HepG2 (cell line): Measurements from ENCODE around the gene CD200. TPM values are rescaled to one million over a fixed set of nuclear protein-coding genes. Genes with fewer than 3 reads are reported as not detected.

Experiments
- ATAC-seq: fragments of 200-7000 bp; cut with Tn5 transposase; 3 replicates; pipeline ENCODE4 v1.9.1; 2020; ENCODE audit warnings: mild to moderate bottlenecking, moderate library complexity
- BruUV-seq: library from RNA; stranded (reverse); fragments of 400-500 nt; replicated peaks from 2 replicates; lab custom pipeline; 2021; lab: Mats Ljungman, UMichigan
- CTCF ChIA-PET: fragments of 300-600 bp; formaldehyde crosslinking; extraction: SDS; loops from one replicate; lab custom pipeline; 2021; ENCODE audit warnings: low total read pairs, inconsistent platforms, low intra/inter-chr PET ratio; lab: Yijun Ruan, JAX
- POLR2A ChIA-PET: fragments of 350-600 bp; sonication (Branson Sonifier 250); formaldehyde crosslinking; loops from one replicate; lab custom pipeline; 2020; ENCODE audit warnings: antibody characterized with exemption, inconsistent platforms; lab: Yijun Ruan, JAX
- DNase-seq: peaks from one replicate; pipeline ENCODE4 v3.0.0-alpha.2; 2015; ENCODE audit warnings: low spot score
- FAIRE-seq: peaks from 3 replicates; lab custom pipeline; 2011; peaks lifted over from hg19 to GRCh38; lab: Jason Lieb, UNC
- H2AFZ ChIP-seq: one replicate; pipeline ENCODE4 v1.6.1; 2011; ENCODE audit warnings: low read length, inconsistent platforms
- H3K27ac ChIP-seq: fragments of 300-600 bp; 3 replicates; pipeline ENCODE4 v1.8.0; 2011; ENCODE audit warnings: mixed run types, mild to moderate bottlenecking, mixed read lengths, low read length, inconsistent platforms; ENCODE audit not compliant: insufficient read depth; ENCODE audit errors: extremely low read length
- H3K27me3 ChIP-seq, 2 experiments: fragments of 200-600 bp in 1 of 2; 2 replicates in 1 of 2; 3 replicates in 1 of 2; pipeline versions ENCODE4 v1.6.0 to v1.8.0; 2011; ENCODE audit warnings: low read length in 2 of 2, mild to moderate bottlenecking in 2 of 2, moderate library complexity in 2 of 2, inconsistent platforms in 1 of 2; ENCODE audit not compliant: insufficient read depth in 2 of 2, control insufficient read depth in 1 of 2
- H3K36me3 ChIP-seq, 2 experiments: fragments of 200-600 bp in 1 of 2; replicated peaks in 1 of 2; 2 replicates in 1 of 2; 3 replicates in 1 of 2; pipeline versions ENCODE4 v1.5.1 to v1.8.0; 2011; ENCODE audit warnings: low read length in 2 of 2, inconsistent platforms in 1 of 2; ENCODE audit not compliant: insufficient read depth in 2 of 2, control insufficient read depth in 1 of 2
- H3K4me1 ChIP-seq: 2 replicates; pipeline ENCODE4 v1.5.1; 2012; ENCODE audit warnings: low read length, inconsistent platforms; ENCODE audit not compliant: insufficient read depth
- H3K4me2 ChIP-seq: 2 replicates; pipeline ENCODE4 v1.6.0; 2011; ENCODE audit warnings: low read depth, low read length, inconsistent platforms
- H3K4me3 ChIP-seq, 3 experiments: fragments of 200-600 bp in 1 of 3; sonication (generic), shearing (Covaris generic) in 1 of 3; replicated peaks in 1 of 3; 2 replicates each; pipeline ENCODE4 v1.5.1; 2011 to 2016; ENCODE audit warnings: low read length in 3 of 3, inconsistent platforms in 2 of 3, low read depth in 2 of 3, mild to moderate bottlenecking in 2 of 3, control low read depth in 1 of 3, mixed read lengths in 1 of 3; ENCODE audit not compliant: insufficient read depth in 1 of 3
- H3K79me2 ChIP-seq: one replicate; pipeline ENCODE4 v1.6.1; 2011; ENCODE audit warnings: low read length, inconsistent platforms; ENCODE audit not compliant: insufficient read depth
- H3K9ac ChIP-seq: 2 replicates; pipeline ENCODE4 v1.6.0; 2011; ENCODE audit warnings: mild to moderate bottlenecking, low read depth, low read length, inconsistent platforms; ENCODE audit not compliant: insufficient read depth
- H3K9me3 ChIP-seq: 2 replicates; pipeline ENCODE4 v1.5.1; 2012; ENCODE audit warnings: mild to moderate bottlenecking, low read length
- H4K20me1 ChIP-seq: 2 replicates; pipeline ENCODE4 v1.6.0; 2011; ENCODE audit warnings: inconsistent platforms, mild to moderate bottlenecking, low read length, moderate library complexity; ENCODE audit not compliant: insufficient read depth
- ATF7 ChIP-seq, 2 experiments: fragments of 450-650 bp in 1 of 2; sonication (generic) in 1 of 2; formaldehyde crosslinking in 1 of 2; IDR thresholded peaks; 2 replicates each; pipeline versions ENCODE4 v1.4.0 to v1.6.1; 2016 to 2020; ENCODE audit warnings: antibody characterized with exemption in 1 of 2, mild to moderate bottlenecking in 1 of 2, missing genetic modification reagents in 1 of 2
- CEBPG ChIP-seq: IDR thresholded peaks from 2 replicates; pipeline ENCODE4 v1.6.1; 2016
- GMEB2 ChIP-seq: IDR thresholded peaks from 2 replicates; pipeline ENCODE4 v1.6.1; 2016; ENCODE audit warnings: missing biosample characterization, missing genetic modification reagents, low read depth
- HNF4G ChIP-seq, 2 experiments: sonication (generic) in 1 of 2; formaldehyde crosslinking in 1 of 2; IDR thresholded peaks; 2 replicates each; pipeline versions ENCODE4 v1.4.0 to v1.6.1; 2011 to 2020; ENCODE audit warnings: borderline replicate concordance in 2 of 2, low read depth in 2 of 2, mild to moderate bottlenecking in 2 of 2, low read length in 1 of 2, missing genetic modification reagents in 1 of 2, moderate library complexity in 1 of 2
- MAF1 ChIP-seq: sonication (generic); formaldehyde crosslinking; IDR thresholded peaks from 2 replicates; pipeline ENCODE4 v1.5.0; 2020; ENCODE audit warnings: missing genetic modification reagents, borderline replicate concordance
- MIER3 ChIP-seq: IDR thresholded peaks from 2 replicates; pipeline ENCODE4 v1.6.1; 2016; ENCODE audit warnings: missing compliant biosample characterization, borderline replicate concordance
- NFKB2 ChIP-seq: sonication (generic); formaldehyde crosslinking; IDR thresholded peaks from 2 replicates; pipeline ENCODE4 v1.4.0; 2020; ENCODE audit warnings: missing genetic modification reagents, borderline replicate concordance
- NPAS2 ChIP-seq: sonication (generic); formaldehyde crosslinking; IDR thresholded peaks from 2 replicates; pipeline ENCODE4 v1.8.0; 2022; ENCODE audit warnings: mild to moderate bottlenecking, missing genetic modification reagents, borderline replicate concordance
- RBFOX2 ChIP-seq: fragments of 200-400 bp; formaldehyde crosslinking; IDR thresholded peaks from 2 replicates; pipeline ENCODE4 v1.6.1; 2017; ENCODE audit warnings: low read depth, mild to moderate bottlenecking, low read length
- RELA ChIP-seq: sonication (generic); formaldehyde crosslinking; IDR thresholded peaks from 2 replicates; pipeline ENCODE4 v1.4.0; 2020; ENCODE audit warnings: missing genetic modification reagents
- ZFP36L2 ChIP-seq: sonication (generic); formaldehyde crosslinking; IDR thresholded peaks from 2 replicates; pipeline ENCODE4 v1.4.0; 2020; ENCODE audit warnings: missing genetic modification reagents
- ZNF556 ChIP-seq: sonication (generic); formaldehyde crosslinking; IDR thresholded peaks from 2 replicates; pipeline ENCODE4 v1.4.0; 2020; ENCODE audit warnings: mild to moderate bottlenecking, missing genetic modification reagents, borderline replicate concordance
- in situ Hi-C: cut with HindIII; loops from 2 replicates; pipeline ENCODE4 v1.10.0; 2017; ENCODE audit warnings: low pct_unique_long_range_greater_than_20kb; ENCODE audit not compliant: extremely low pct_ligation_motif_present
- intact Hi-C: fragments of 100-400 bp; cut with micrococcal nuclease; formaldehyde crosslinking; loops from one replicate; pipeline ENCODE4 v1.10.0; 2022; ENCODE audit not compliant: unreplicated experiment
- polyA plus RNA-seq, 8 experiments: library from polyadenylated mRNA; depleted of rRNA in 3 of 8; stranded (reverse) in 7 of 8; unstranded in 1 of 8; fragments of >200 nt; fragmentation: Illumina TruSeq in 4 of 8; extraction: Trizol in 4 of 8; gene quantifications; 2 replicates each; pipeline versions ENCODE4 v1.2.1 to v1.2.3, GENCODE V29; 2011 to 2016; ENCODE audit warnings: low read depth in 4 of 8, missing spikeins in 1 of 8, mixed read lengths in 1 of 8; ENCODE audit not compliant: insufficient read depth in 1 of 8
- total RNA-seq, 5 experiments: library from RNA; depleted of rRNA; stranded (reverse); fragments of >200 nt; fragmentation: Illumina TruSeq; extraction: Trizol; gene quantifications; 2 replicates each; pipeline ENCODE4 v1.2.3, GENCODE V29; 2016; ENCODE audit warnings: low read depth in 1 of 5

Gene CD200
- total and polyA plus RNA-seq, 2 of the 13 experiments (the other 11 are each of a cell fraction or from before 2014, with no cell fraction given): not detected

DNA sequence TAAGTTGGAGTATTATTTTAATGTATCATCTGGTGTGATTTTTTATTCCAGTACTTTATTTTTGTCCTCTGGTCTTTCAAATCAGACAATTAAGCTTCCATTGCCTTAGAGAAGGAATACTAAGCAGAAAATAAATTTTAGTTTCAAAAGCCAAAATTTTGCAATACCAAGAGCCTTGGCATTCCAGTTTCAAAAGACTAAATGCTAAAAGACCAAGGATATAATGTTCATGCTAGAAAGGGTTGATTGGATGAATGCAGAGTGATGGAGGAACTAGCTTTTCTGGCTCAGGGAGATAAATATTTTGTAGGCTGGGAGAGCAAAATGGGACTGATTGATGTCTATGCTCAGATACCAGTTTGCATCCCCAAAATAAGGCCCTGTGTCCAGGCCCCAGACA is 6.2 kb downstream of the CD200 start:
- no peak for DNase-seq
- BruUV-seq: no TSS peak
- Histone ChIP-seq H3K4me1 (no peaks in the 10 kb centered on the region), H3K9me3 (no peaks in the 10 kb centered on the region), H3K9ac (no peak overlapping the region), H4K20me1 (no peaks in the 10 kb centered on the region), H3K27me3 (peaks cover 0 to 6% of the 10 kb centered on the region in 2 experiments; a peak in 2 of 5 replicates), H2AFZ (no peak overlapping the region)
- TF ChIP-seq NFKB2 (CRISPR knock-in tag) (no peak), HNF4G (IDR thresholded peaks at IDR 0.05; ENCODE audit: borderline replicate concordance, low read depth, low read length) (no peak), HNF4G (CRISPR knock-in tag; IDR thresholded peaks at IDR 0.05; ENCODE audit: borderline replicate concordance, low read depth) (no peak), GMEB2 (CRISPR knock-in tag) (no peak), ZNF556 (CRISPR knock-in tag) (no peak), MAF1 (no peak), NPAS2 (CRISPR knock-in tag) (no peak), ATF7 (IDR thresholded peaks at IDR 0.05) (no peak), ATF7 (CRISPR knock-in tag; IDR thresholded peaks at IDR 0.05) (no peak), CEBPG (CRISPR knock-in tag) (no peak), ZFP36L2 (CRISPR knock-in tag) (no peak), RBFOX2 (no peak), RELA (CRISPR knock-in tag) (no peak), MIER3 (CRISPR knock-in tag) (no peak)
- TF ChIP-seq, all 625 proteins: peak for 0
- in situ Hi-C loops (no loop called here), intact Hi-C loops (no loop called here)
- no peak for ATAC-seq
- Histone ChIP-seq H3K27ac (no peak overlapping the region), H3K4me2 (no peak overlapping the region), H3K36me3 (no peaks in the 10 kb centered on the region), H3K79me2 (no peaks in the 10 kb centered on the region), H3K4me3 (no peak overlapping the region)
- no peak for FAIRE-seq
- ChIA-PET POLR2A (no interaction called here), CTCF (no interaction called here)
